Astrocyte (in vitro differentiated cells and primary cell): ENCODE measurements around the gene MYO3B.

Experiments
- CTCF ChIP-seq: IDR thresholded peaks from 2 replicates; pipeline ENCODE4 v1.5.1; 2011; ENCODE audit warnings: low read depth, mild to moderate bottlenecking, inconsistent platforms, low read length, moderate library complexity; ENCODE audit not compliant: insufficient read depth
- EZH2 ChIP-seq: IDR thresholded peaks from 2 replicates; pipeline ENCODE4 v1.6.1; 2012; ENCODE audit warnings: mild to moderate bottlenecking, low read length, inconsistent platforms; ENCODE audit not compliant: insufficient read depth

- no peak for TF ChIP-seq EZH2
- TF ChIP-seq CTCF, result no peak
Observed at GRCh38 chr2:170301626-170302025, 123.7 kb downstream of the MYO3B start.
